Measurements from ENCODE around the gene BMP8A.

Gene BMP8A

GRCh38 chr1:39529901-39530535 is 38.6 kb downstream of the BMP8A start:
- Histone ChIP-seq H3K27ac (replicated peaks) (no peak overlapping the region), H3K27me3 (ENCODE audit: insufficient read depth, poor library complexity, severe bottlenecking) (no peaks in the 10 kb centered on the region), H3K4me3 (replicated peaks; ENCODE audit: insufficient read depth, low read length) (no peak overlapping the region)
- DNase-seq (ENCODE audit: low read depth in 1 of 2, low spot score in 1 of 2), result peak; percentile 67 to 74
- TF ChIP-seq REST (IDR thresholded peaks at IDR 0.05; ENCODE audit: insufficient replicate concordance, low read depth), result no peak
- no peak for TF ChIP-seq CTCF (IDR thresholded peaks at IDR 0.05; ENCODE audit: insufficient read depth, low read length)
- no peak for TF ChIP-seq GABPA (IDR thresholded peaks at IDR 0.05; ENCODE audit: low read depth)
- TF ChIP-seq SPI1 (IDR thresholded peaks at IDR 0.05; ENCODE audit: borderline replicate concordance, low read depth), result peak; percentile 36; the same call in 1 of the 2 replicates
- no peak for TF ChIP-seq POLR2AphosphoS5 (IDR thresholded peaks at IDR 0.05; ENCODE audit: low read depth)

GRCh38 chr1:39531526-39531925 is 40.1 kb downstream of the BMP8A start:
- no peak overlapping the region for H3K4me3 ChIP-seq (replicated peaks; ENCODE audit: insufficient read depth, low read length)
- H3K27me3 ChIP-seq (ENCODE audit: insufficient read depth, poor library complexity, severe bottlenecking), result no peaks in the 10 kb centered on the region
- no peak for DNase-seq (ENCODE audit: low read depth in 1 of 2, low spot score in 1 of 2)
- no peak for TF ChIP-seq POLR2AphosphoS5 (IDR thresholded peaks at IDR 0.05; ENCODE audit: low read depth)
- no peak for TF ChIP-seq REST (IDR thresholded peaks at IDR 0.05; ENCODE audit: insufficient replicate concordance, low read depth)
- no peak for TF ChIP-seq SPI1 (IDR thresholded peaks at IDR 0.05; ENCODE audit: borderline replicate concordance, low read depth)
- TF ChIP-seq CTCF (IDR thresholded peaks at IDR 0.05; ENCODE audit: insufficient read depth, low read length), result no peak
- no peak for TF ChIP-seq GABPA (IDR thresholded peaks at IDR 0.05; ENCODE audit: low read depth)
- H3K27ac ChIP-seq (replicated peaks), result no peak overlapping the region

GRCh38 chr1:39533442-39533841 is 42.0 kb downstream of the BMP8A start:
- TF ChIP-seq POLR2AphosphoS5 (IDR thresholded peaks at IDR 0.05; ENCODE audit: low read depth), result no peak
- TF ChIP-seq SPI1 (IDR thresholded peaks at IDR 0.05; ENCODE audit: borderline replicate concordance, low read depth), result no peak
- no peak for TF ChIP-seq GABPA (IDR thresholded peaks at IDR 0.05; ENCODE audit: low read depth)
- no peak for TF ChIP-seq CTCF (IDR thresholded peaks at IDR 0.05; ENCODE audit: insufficient read depth, low read length)
- no peak for TF ChIP-seq REST (IDR thresholded peaks at IDR 0.05; ENCODE audit: insufficient replicate concordance, low read depth)
- no peak for DNase-seq (ENCODE audit: low read depth in 1 of 2, low spot score in 1 of 2)
- no peak overlapping the region for H3K27ac ChIP-seq (replicated peaks)
- no peaks in the 10 kb centered on the region for H3K27me3 ChIP-seq (ENCODE audit: insufficient read depth, poor library complexity, severe bottlenecking)
- H3K4me3 ChIP-seq (replicated peaks; ENCODE audit: insufficient read depth, low read length), result no peak overlapping the region
